ENCODE data around the gene HOXD4.

Gene HOXD4

GRCh38 chr2:176147210-176147799 lies 4.0 kb upstream of the HOXD4 start:
- no peak overlapping the region for H3K27ac ChIP-seq
- TF ChIP-seq ZFX (IDR thresholded peaks at IDR 0.05; ENCODE audit: borderline replicate concordance): no peak
- TF ChIP-seq CTCF (IDR thresholded peaks at IDR 0.05): no peak

- TF ChIP-seq CTCF (IDR thresholded peaks at IDR 0.05) (no peak), ZFX (IDR thresholded peaks at IDR 0.05; ENCODE audit: borderline replicate concordance) (no peak)
- H3K27ac ChIP-seq: no peak overlapping the region
Observed at GRCh38 chr2:176147800-176148496, 3.4 kb upstream of the HOXD4 start.

DNA sequence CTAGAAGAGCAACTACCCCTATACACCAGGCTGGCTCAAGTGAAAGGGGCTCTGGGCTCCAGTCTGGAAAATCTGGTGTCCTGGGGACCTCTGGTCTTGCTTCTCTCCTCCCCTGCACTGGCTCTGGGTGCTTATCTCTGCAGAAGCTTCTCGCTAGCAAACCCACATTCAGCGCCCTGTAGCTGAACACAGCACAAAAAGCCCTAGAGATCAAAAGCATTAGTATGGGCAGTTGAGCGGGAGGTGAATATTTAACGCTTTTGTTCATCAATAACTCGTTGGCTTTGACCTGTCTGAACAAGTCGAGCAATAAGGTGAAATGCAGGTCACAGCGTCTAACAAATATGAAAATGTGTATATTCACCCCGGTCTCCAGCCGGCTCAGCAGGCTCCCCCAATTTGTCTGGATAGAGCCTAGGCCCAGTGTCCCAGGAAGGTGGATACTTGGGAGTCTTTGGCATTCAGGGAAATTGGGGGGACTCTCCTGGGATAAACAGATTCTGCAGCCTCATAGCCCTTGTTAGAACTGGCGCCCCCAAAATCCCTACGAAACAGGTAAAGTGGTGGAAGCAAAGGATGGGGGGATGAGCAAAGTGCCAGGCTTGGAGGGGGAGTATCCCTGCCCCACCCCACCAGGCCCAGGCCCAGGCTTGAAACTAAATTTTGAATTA lies 2.5 kb upstream of the HOXD4 start:
- no peak overlapping the region for H3K27ac ChIP-seq
- TF ChIP-seq CTCF (IDR thresholded peaks at IDR 0.05) (no peak), ZFX (IDR thresholded peaks at IDR 0.05; ENCODE audit: borderline replicate concordance) (no peak)

DNA sequence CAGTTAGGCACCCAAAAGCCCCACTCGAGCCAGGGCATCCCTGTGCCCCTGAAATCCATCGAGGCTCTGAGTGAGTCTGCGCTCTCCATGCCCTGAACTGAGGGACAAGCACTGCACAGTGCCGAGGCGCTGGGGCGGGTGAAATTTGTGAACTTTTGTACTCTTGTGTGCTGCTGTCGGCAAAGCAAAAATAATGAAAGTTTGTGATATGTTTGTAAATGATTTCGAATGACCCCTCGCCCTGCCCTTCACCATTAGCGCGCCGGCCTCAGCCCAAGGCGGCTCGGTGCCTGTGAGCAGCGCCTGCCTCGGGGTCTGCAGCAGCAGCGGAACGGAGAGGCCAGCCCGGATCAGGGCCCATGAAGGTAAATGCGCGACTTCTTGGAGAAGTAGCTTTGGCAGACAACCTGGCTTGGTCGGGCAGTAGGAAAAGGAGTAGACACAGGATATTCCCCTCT lies 1.8 kb upstream of the HOXD4 start:
- no peak for TF ChIP-seq CTCF (IDR thresholded peaks at IDR 0.05)
- TF ChIP-seq ZFX (IDR thresholded peaks at IDR 0.05; ENCODE audit: borderline replicate concordance): no peak
- H3K27ac ChIP-seq: no peak overlapping the region

GRCh38 chr2:176149939-176150583 lies 1.3 kb upstream of the HOXD4 start:
- no peak overlapping the region for H3K27ac ChIP-seq
- TF ChIP-seq ZFX (IDR thresholded peaks at IDR 0.05; ENCODE audit: borderline replicate concordance): no peak
- TF ChIP-seq CTCF (IDR thresholded peaks at IDR 0.05): no peak

DNA sequence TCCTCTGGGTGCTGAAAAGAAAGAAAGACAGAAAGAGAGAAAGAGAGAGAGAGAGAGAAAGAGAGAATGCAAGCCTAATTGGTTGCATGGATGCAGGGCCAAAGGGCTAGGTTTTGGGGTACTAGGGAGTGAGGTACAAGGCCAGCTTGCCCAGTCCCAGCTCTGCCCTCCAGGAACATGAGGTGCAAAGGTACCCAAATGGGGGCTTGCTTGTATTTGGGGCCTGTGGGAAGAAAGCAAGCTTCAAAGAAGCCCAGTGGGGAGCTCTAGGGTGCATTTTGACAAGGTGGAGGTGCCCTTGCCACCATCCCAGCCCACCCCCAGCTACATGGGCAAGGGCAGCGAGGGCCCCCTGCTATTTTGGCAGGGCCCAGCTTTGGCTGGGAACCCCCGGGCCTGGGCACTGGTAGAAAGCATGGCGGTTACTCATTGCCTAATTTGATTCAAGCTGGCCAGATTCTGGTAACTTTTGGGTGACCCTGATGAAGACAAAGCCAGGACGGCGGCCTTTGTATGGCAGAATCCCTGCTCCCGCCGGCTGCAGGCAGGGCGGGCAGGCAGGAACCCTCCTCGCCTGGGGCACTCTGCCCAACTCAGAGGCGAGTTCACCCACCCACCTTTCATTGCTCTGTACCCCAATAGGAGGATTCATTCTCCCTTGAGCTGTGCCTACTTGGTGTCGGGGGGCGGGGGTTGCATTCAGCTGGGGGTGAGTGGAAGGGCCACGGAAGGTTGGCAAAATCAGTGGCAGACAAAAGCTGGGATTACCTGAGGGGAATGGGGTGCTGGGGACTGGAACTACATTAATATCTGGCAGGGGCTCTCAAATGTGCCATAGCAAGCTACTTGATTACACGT lies 537 bp upstream of the HOXD4 start:
- no peak for TF ChIP-seq ZFX (IDR thresholded peaks at IDR 0.05; ENCODE audit: borderline replicate concordance)
- TF ChIP-seq CTCF (IDR thresholded peaks at IDR 0.05): no peak
- H3K27ac ChIP-seq: no peak overlapping the region
